GM18502 (cell line): ENCODE data around the gene SCUBE1.

Source experiments
- ATAC-seq: cut with Tn5 transposase; IDR thresholded peaks from one replicate; pipeline ENCODE4 v1.9.1; 2021; ENCODE audit warnings: mild to moderate bottlenecking; ENCODE audit not compliant: unreplicated experiment, poor library complexity

Gene SCUBE1

GRCh38 chr22:43343262-43343669, at the start of gene SCUBE1:
SCUBE1 (minus strand) TSS chr22:43343372; CDS start chr22:43343261, 111 bp downstream.
- no peak for ATAC-seq

GRCh38 chr22:43392385-43392989, 49.3 kb upstream of the SCUBE1 start:
- ATAC-seq: no peak

GRCh38 chr22:43391306-43391705, 48.1 kb upstream of the SCUBE1 start:
- no peak for ATAC-seq

GRCh38 chr22:43390872-43391271, 47.7 kb upstream of the SCUBE1 start:
- ATAC-seq: no peak

- no peak for ATAC-seq
Observed at GRCh38 chr22:43390166-43390565, 47.0 kb upstream of the SCUBE1 start.

GRCh38 chr22:43389227-43389836, 46.2 kb upstream of the SCUBE1 start:
- ATAC-seq: no peak

- no peak for ATAC-seq
Observed at GRCh38 chr22:43388420-43388851, 45.3 kb upstream of the SCUBE1 start.

- ATAC-seq: no peak
Observed at GRCh38 chr22:43387815-43388214, 44.6 kb upstream of the SCUBE1 start.

- ATAC-seq: no peak
Observed at GRCh38 chr22:43385770-43386641, 42.8 kb upstream of the SCUBE1 start.

GRCh38 chr22:43384863-43385262, 41.7 kb upstream of the SCUBE1 start:
- no peak for ATAC-seq

GRCh38 chr22:43381693-43382092, 38.5 kb upstream of the SCUBE1 start:
- ATAC-seq: no peak

- ATAC-seq: peak; percentile 68
Observed at GRCh38 chr22:43377896-43378704, 34.9 kb upstream of the SCUBE1 start.

GRCh38 chr22:43377548-43377895, 34.4 kb upstream of the SCUBE1 start:
- no peak for ATAC-seq

- peak; percentile 57 for ATAC-seq
Observed at GRCh38 chr22:43376765-43377547, 33.8 kb upstream of the SCUBE1 start.

GRCh38 chr22:43375951-43376455, 32.8 kb upstream of the SCUBE1 start:
- no peak for ATAC-seq

- no peak for ATAC-seq
Observed at GRCh38 chr22:43370036-43370435, 26.9 kb upstream of the SCUBE1 start.

- ATAC-seq: no peak
Observed at GRCh38 chr22:43365715-43366440, 22.7 kb upstream of the SCUBE1 start.

- no peak for ATAC-seq
Observed at GRCh38 chr22:43364169-43364435, 20.9 kb upstream of the SCUBE1 start.
